ENCODE results near the gene KCP.

KCP gene

GRCh38 chr7:128936798-128937197 lies 26.3 kb upstream of the KCP start:
- no peak for TF ChIP-seq FOXM1 (IDR thresholded peaks at IDR 0.05; ENCODE audit: borderline replicate concordance, low read depth)

DNA sequence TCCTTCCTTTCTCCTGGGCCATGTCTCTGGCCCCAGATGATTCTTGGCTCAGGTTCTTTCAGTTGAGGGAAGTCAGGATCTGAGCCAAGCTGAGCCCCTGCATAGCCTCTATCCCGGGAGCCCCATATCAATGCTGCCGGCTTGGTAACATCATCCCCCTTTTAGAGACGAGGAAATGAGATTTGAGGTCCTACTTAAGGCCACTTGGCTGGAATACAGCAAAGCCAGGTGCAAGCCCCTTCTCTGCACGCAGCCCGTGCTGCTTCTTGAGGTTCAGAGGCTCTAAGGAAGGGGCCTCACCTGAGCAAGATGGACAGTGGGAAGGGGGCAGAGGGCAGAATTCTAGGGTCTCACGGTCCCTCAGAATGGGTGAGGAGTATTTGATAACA lies 24.8 kb upstream of the KCP start:
- no peak for TF ChIP-seq EGR1 (IDR thresholded peaks at IDR 0.05)
- no peak for TF ChIP-seq FOXM1 (IDR thresholded peaks at IDR 0.05; ENCODE audit: borderline replicate concordance, low read depth)
- no peak for TF ChIP-seq YY1 (IDR thresholded peaks at IDR 0.05; ENCODE audit: low read depth)
- TF ChIP-seq TAF1 (IDR thresholded peaks at IDR 0.05; ENCODE audit: low read depth): no peak
- TF ChIP-seq TEAD4 (IDR thresholded peaks at IDR 0.05): no peak
- TF ChIP-seq, protein P1, sequence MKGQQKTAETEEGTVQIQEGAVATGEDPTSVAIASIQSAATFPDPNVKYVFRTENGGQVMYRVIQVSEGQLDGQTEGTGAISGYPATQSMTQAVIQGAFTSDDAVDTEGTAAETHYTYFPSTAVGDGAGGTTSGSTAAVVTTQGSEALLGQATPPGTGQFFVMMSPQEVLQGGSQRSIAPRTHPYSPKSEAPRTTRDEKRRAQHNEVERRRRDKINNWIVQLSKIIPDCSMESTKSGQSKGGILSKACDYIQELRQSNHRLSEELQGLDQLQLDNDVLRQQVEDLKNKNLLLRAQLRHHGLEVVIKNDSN (IDR thresholded peaks at IDR 0.05): no peak
- TF ChIP-seq CREB1 (IDR thresholded peaks at IDR 0.05; ENCODE audit: low read depth): no peak
- no peak for TF ChIP-seq RAD21 (IDR thresholded peaks at IDR 0.05; ENCODE audit: low read depth)
- TF ChIP-seq, protein P2, sequence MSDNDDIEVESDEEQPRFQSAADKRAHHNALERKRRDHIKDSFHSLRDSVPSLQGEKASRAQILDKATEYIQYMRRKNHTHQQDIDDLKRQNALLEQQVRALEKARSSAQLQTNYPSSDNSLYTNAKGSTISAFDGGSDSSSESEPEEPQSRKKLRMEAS (IDR thresholded peaks at IDR 0.05): no peak
- no peak for TF ChIP-seq TCF12 (IDR thresholded peaks at IDR 0.05; ENCODE audit: low read depth)
- no peak for TF ChIP-seq REST (IDR thresholded peaks at IDR 0.05; ENCODE audit: low read depth)
- TF ChIP-seq CEBPB (IDR thresholded peaks at IDR 0.05): no peak
- no peak for TF ChIP-seq ZBTB7A (IDR thresholded peaks at IDR 0.05; ENCODE audit: low read depth)
- no peak for TF ChIP-seq EP300 (IDR thresholded peaks at IDR 0.05; ENCODE audit: borderline replicate concordance)
- no peak for TF ChIP-seq NFIC (IDR thresholded peaks at IDR 0.05)

DNA sequence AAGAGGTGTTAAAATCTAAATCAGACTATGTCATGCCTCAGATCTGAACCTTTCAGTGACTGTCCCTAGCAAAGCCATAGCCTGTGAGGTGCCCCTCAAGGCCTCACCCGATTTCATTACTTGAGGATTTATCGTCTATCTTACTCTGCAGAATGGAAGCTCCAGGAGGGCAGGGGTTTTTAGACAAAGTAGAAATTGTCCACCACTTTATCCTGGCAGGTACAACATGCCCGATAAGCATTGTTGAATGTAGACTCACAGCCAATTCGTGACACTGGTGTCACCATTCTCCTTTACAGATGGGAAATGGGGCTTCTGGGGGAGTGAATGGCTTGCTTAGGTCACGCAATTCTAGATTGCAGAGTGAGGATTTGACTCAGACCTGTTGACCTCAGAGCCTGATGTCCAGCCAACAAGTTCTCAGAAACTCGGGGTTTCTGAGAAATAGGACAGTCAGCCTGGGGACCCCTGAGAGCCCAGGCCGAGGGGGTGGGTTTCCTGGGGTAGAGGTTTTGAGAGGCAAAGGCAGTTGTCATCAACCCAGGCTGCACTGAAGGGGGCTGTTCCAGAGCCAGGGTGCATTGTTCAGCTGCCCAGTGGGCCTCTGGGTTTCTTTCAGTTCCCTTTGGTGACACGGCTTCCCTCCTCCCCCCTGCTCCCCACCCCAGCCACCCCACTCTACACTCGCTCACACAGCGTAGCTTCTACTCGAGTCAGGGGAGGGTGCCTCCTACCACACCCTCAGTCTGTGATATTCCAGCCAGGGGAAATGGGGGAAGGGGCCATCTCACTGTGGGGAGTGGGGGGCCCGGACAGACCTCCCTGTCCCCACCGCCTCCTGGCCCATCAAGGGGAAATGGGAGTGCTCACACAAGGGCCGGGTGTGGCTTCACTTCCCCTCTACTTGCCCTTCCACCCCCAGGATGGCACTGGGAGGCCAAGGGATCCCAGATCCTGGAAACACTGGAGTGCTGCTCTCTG lies 24.1 kb upstream of the KCP start:
- no peak for TF ChIP-seq CEBPB (IDR thresholded peaks at IDR 0.05)
- no peak for TF ChIP-seq TAF1 (IDR thresholded peaks at IDR 0.05; ENCODE audit: low read depth)
- TF ChIP-seq FOXM1 (IDR thresholded peaks at IDR 0.05; ENCODE audit: borderline replicate concordance, low read depth): no peak
- TF ChIP-seq YY1 (IDR thresholded peaks at IDR 0.05; ENCODE audit: low read depth): no peak
- TF ChIP-seq EGR1 (IDR thresholded peaks at IDR 0.05): no peak
- TF ChIP-seq, protein P2 (IDR thresholded peaks at IDR 0.05): no peak
- TF ChIP-seq RAD21 (IDR thresholded peaks at IDR 0.05; ENCODE audit: low read depth): no peak
- TF ChIP-seq, protein P1 (IDR thresholded peaks at IDR 0.05): no peak
- no peak for TF ChIP-seq NFIC (IDR thresholded peaks at IDR 0.05)
- no peak for TF ChIP-seq TEAD4 (IDR thresholded peaks at IDR 0.05)
- no peak for TF ChIP-seq TCF12 (IDR thresholded peaks at IDR 0.05; ENCODE audit: low read depth)
- no peak for TF ChIP-seq REST (IDR thresholded peaks at IDR 0.05; ENCODE audit: low read depth)
- TF ChIP-seq EP300 (IDR thresholded peaks at IDR 0.05; ENCODE audit: borderline replicate concordance): no peak

GRCh38 chr7:128933180-128933891 lies 22.8 kb upstream of the KCP start:
- no peak for TF ChIP-seq EGR1 (IDR thresholded peaks at IDR 0.05)
- TF ChIP-seq REST (IDR thresholded peaks at IDR 0.05; ENCODE audit: low read depth): no peak
- no peak for TF ChIP-seq TCF12 (IDR thresholded peaks at IDR 0.05; ENCODE audit: low read depth)
- TF ChIP-seq NFIC (IDR thresholded peaks at IDR 0.05): no peak
- no peak for TF ChIP-seq TEAD4 (IDR thresholded peaks at IDR 0.05)
